HepG2 (cell line): ENCODE measurements around the gene TLR1. TPM values are rescaled to one million over a fixed set of nuclear protein-coding genes. Genes with fewer than 3 reads are reported as not detected.

Experiments
- ATAC-seq: fragments of 200-7000 bp; cut with Tn5 transposase; 3 replicates; pipeline ENCODE4 v1.9.1; 2020; ENCODE audit warnings: mild to moderate bottlenecking, moderate library complexity
- BruUV-seq: library from RNA; stranded (reverse); fragments of 400-500 nt; replicated peaks from 2 replicates; lab custom pipeline; 2021; lab: Mats Ljungman, UMichigan
- CTCF ChIA-PET: fragments of 300-600 bp; formaldehyde crosslinking; extraction: SDS; loops from one replicate; lab custom pipeline; 2021; ENCODE audit warnings: low total read pairs, inconsistent platforms, low intra/inter-chr PET ratio; lab: Yijun Ruan, JAX
- POLR2A ChIA-PET: fragments of 350-600 bp; sonication (Branson Sonifier 250); formaldehyde crosslinking; loops from one replicate; lab custom pipeline; 2020; ENCODE audit warnings: antibody characterized with exemption, inconsistent platforms; lab: Yijun Ruan, JAX
- DNase-seq: peaks from one replicate; pipeline ENCODE4 v3.0.0-alpha.2; 2015; ENCODE audit warnings: low spot score
- FAIRE-seq: peaks from 3 replicates; lab custom pipeline; 2011; peaks lifted over from hg19 to GRCh38; lab: Jason Lieb, UNC
- H2AFZ ChIP-seq: one replicate; pipeline ENCODE4 v1.6.1; 2011; ENCODE audit warnings: low read length, inconsistent platforms
- H3K27ac ChIP-seq: fragments of 300-600 bp; 3 replicates; pipeline ENCODE4 v1.8.0; 2011; ENCODE audit warnings: mixed run types, mild to moderate bottlenecking, mixed read lengths, low read length, inconsistent platforms; ENCODE audit not compliant: insufficient read depth; ENCODE audit errors: extremely low read length
- H3K27me3 ChIP-seq, 2 experiments: fragments of 200-600 bp in 1 of 2; 2 replicates in 1 of 2; 3 replicates in 1 of 2; pipeline versions ENCODE4 v1.6.0 to v1.8.0; 2011; ENCODE audit warnings: low read length in 2 of 2, mild to moderate bottlenecking in 2 of 2, moderate library complexity in 2 of 2, inconsistent platforms in 1 of 2; ENCODE audit not compliant: insufficient read depth in 2 of 2, control insufficient read depth in 1 of 2
- H3K36me3 ChIP-seq, 2 experiments: fragments of 200-600 bp in 1 of 2; replicated peaks in 1 of 2; 2 replicates in 1 of 2; 3 replicates in 1 of 2; pipeline versions ENCODE4 v1.5.1 to v1.8.0; 2011; ENCODE audit warnings: low read length in 2 of 2, inconsistent platforms in 1 of 2; ENCODE audit not compliant: insufficient read depth in 2 of 2, control insufficient read depth in 1 of 2
- H3K4me1 ChIP-seq: 2 replicates; pipeline ENCODE4 v1.5.1; 2012; ENCODE audit warnings: low read length, inconsistent platforms; ENCODE audit not compliant: insufficient read depth
- H3K4me2 ChIP-seq: 2 replicates; pipeline ENCODE4 v1.6.0; 2011; ENCODE audit warnings: low read depth, low read length, inconsistent platforms
- H3K4me3 ChIP-seq, 3 experiments: fragments of 200-600 bp in 1 of 3; sonication (generic), shearing (Covaris generic) in 1 of 3; replicated peaks in 1 of 3; 2 replicates each; pipeline ENCODE4 v1.5.1; 2011 to 2016; ENCODE audit warnings: low read length in 3 of 3, inconsistent platforms in 2 of 3, low read depth in 2 of 3, mild to moderate bottlenecking in 2 of 3, control low read depth in 1 of 3, mixed read lengths in 1 of 3; ENCODE audit not compliant: insufficient read depth in 1 of 3
- H3K79me2 ChIP-seq: one replicate; pipeline ENCODE4 v1.6.1; 2011; ENCODE audit warnings: low read length, inconsistent platforms; ENCODE audit not compliant: insufficient read depth
- H3K9ac ChIP-seq: 2 replicates; pipeline ENCODE4 v1.6.0; 2011; ENCODE audit warnings: mild to moderate bottlenecking, low read depth, low read length, inconsistent platforms; ENCODE audit not compliant: insufficient read depth
- H3K9me3 ChIP-seq: 2 replicates; pipeline ENCODE4 v1.5.1; 2012; ENCODE audit warnings: mild to moderate bottlenecking, low read length
- H4K20me1 ChIP-seq: 2 replicates; pipeline ENCODE4 v1.6.0; 2011; ENCODE audit warnings: inconsistent platforms, mild to moderate bottlenecking, low read length, moderate library complexity; ENCODE audit not compliant: insufficient read depth
- CHCHD3 ChIP-seq: sonication (generic); formaldehyde crosslinking; IDR thresholded peaks from 2 replicates; pipeline ENCODE4 v1.8.0; 2022; ENCODE audit warnings: mild to moderate bottlenecking, missing genetic modification reagents, moderate library complexity
- CTCF ChIP-seq: sonication (generic); formaldehyde crosslinking; IDR thresholded peaks from 2 replicates; pipeline ENCODE4 v1.5.0; 2020; ENCODE audit warnings: mild to moderate bottlenecking, missing genetic modification reagents, moderate library complexity
- FOXP1 ChIP-seq, 2 experiments: fragments of 450-650 bp in 1 of 2; IDR thresholded peaks; 2 replicates each; pipeline ENCODE4 v1.6.1; 2017 to 2018; ENCODE audit warnings: antibody characterized with exemption in 1 of 2
- GLMP ChIP-seq: sonication (generic); formaldehyde crosslinking; IDR thresholded peaks from 2 replicates; pipeline ENCODE4 v1.9.0; 2021; ENCODE audit warnings: missing genetic modification reagents, mild to moderate bottlenecking, borderline replicate concordance
- HNRNPH1 ChIP-seq: fragments of 200-400 bp; formaldehyde crosslinking; optimal IDR thresholded peaks from 2 replicates; pipeline ENCODE3; 2017; ENCODE audit warnings: mild to moderate bottlenecking, low read depth, low read length
- MAFF ChIP-seq: IDR thresholded peaks from 2 replicates; pipeline ENCODE4 v1.6.1; 2011; ENCODE audit warnings: low read depth, low read length, improper control_type of control experiment
- MAFK ChIP-seq, 2 experiments: IDR thresholded peaks in 1 of 2; conservative IDR thresholded peaks in 1 of 2; 2 replicates each; pipeline ENCODE4 v1.6.1; 2011; ENCODE audit warnings: improper control_type of control experiment in 2 of 2, low read length in 2 of 2
- MED13 ChIP-seq: sonication (generic); formaldehyde crosslinking; IDR thresholded peaks from 2 replicates; pipeline ENCODE4 v1.5.0; 2020; ENCODE audit warnings: missing genetic modification reagents
- RAD21 ChIP-seq: fragments of 450-650 bp; formaldehyde crosslinking; IDR thresholded peaks from 2 replicates; pipeline ENCODE4 v1.5.0; 2020; ENCODE audit warnings: mild to moderate bottlenecking
- SMC3 ChIP-seq: IDR thresholded peaks from 2 replicates; pipeline ENCODE4 v1.6.1; 2011; ENCODE audit warnings: low read length, improper control_type of control experiment
- STAG1 ChIP-seq: sonication (generic); formaldehyde crosslinking; IDR thresholded peaks from 2 replicates; pipeline ENCODE4 v1.4.0; 2020; ENCODE audit warnings: missing genetic modification reagents
- ZNF670 ChIP-seq: sonication (generic); formaldehyde crosslinking; IDR thresholded peaks from 2 replicates; pipeline ENCODE4 v1.8.0; 2022; ENCODE audit warnings: mild to moderate bottlenecking, missing genetic modification reagents, borderline replicate concordance
- WGBS: methylation state at CpG from one replicate; pipeline ENCODE4 v1.1.6; 2017; ENCODE audit warnings: low lambda C conversion rate; 5-methylcytosine and 5-hydroxymethylcytosine counted together
- in situ Hi-C: cut with HindIII; loops from 2 replicates; pipeline ENCODE4 v1.10.0; 2017; ENCODE audit warnings: low pct_unique_long_range_greater_than_20kb; ENCODE audit not compliant: extremely low pct_ligation_motif_present
- intact Hi-C: fragments of 100-400 bp; cut with micrococcal nuclease; formaldehyde crosslinking; loops from one replicate; pipeline ENCODE4 v1.10.0; 2022; ENCODE audit not compliant: unreplicated experiment
- polyA plus RNA-seq, 8 experiments: library from polyadenylated mRNA; depleted of rRNA in 3 of 8; stranded (reverse) in 7 of 8; unstranded in 1 of 8; fragments of >200 nt; fragmentation: Illumina TruSeq in 4 of 8; extraction: Trizol in 4 of 8; gene quantifications; 2 replicates each; pipeline versions ENCODE4 v1.2.1 to v1.2.3, GENCODE V29; 2011 to 2016; ENCODE audit warnings: low read depth in 4 of 8, missing spikeins in 1 of 8, mixed read lengths in 1 of 8; ENCODE audit not compliant: insufficient read depth in 1 of 8
- total RNA-seq, 5 experiments: library from RNA; depleted of rRNA; stranded (reverse); fragments of >200 nt; fragmentation: Illumina TruSeq; extraction: Trizol; gene quantifications; 2 replicates each; pipeline ENCODE4 v1.2.3, GENCODE V29; 2016; ENCODE audit warnings: low read depth in 1 of 5

The TLR1 gene
- total and polyA plus RNA-seq, 2 of the 13 experiments (the other 11 are each of a cell fraction or from before 2014, with no cell fraction given): 0.08 to 0.11 TPM

- no TSS peak for BruUV-seq
- H3K79me2 ChIP-seq: no peaks in the 10 kb centered on the region
- H3K27me3 ChIP-seq: peaks cover 0 to 9% of the 10 kb centered on the region in 2 experiments; a peak in 1 of 5 replicates
- H3K4me2 ChIP-seq: no peak overlapping the region
- in situ Hi-C loops: loop anchor here (5.0 to 25.0 kb wide), 2 partner anchors 98 to 378 kb away; partner anchors contain the start of gene TLR6
- ChIA-PET POLR2A (no interaction called here), CTCF (interaction anchor here (0.8 to 3.0 kb wide), 5 partner anchors 23 to 579 kb away, joined by 3 to 17 read pairs (median 5); partner anchors contain the start of genes TLR1, TLR10 and TLR6)
- H3K9ac ChIP-seq: no peak overlapping the region
- no peaks in the 10 kb centered on the region for H4K20me1 ChIP-seq
- H3K27ac ChIP-seq: no peak overlapping the region
- no peaks in the 10 kb centered on the region for H3K9me3 ChIP-seq
- DNase-seq: no peak
- H3K4me1 ChIP-seq: no peaks in the 10 kb centered on the region
- no peak overlapping the region for H2AFZ ChIP-seq
- intact Hi-C loops: loop anchor here (1.0 kb wide), 4 partner anchors 23 to 376 kb away; partner anchors contain the start of genes TLR1, TLR10 and TLR6
- H3K4me3 ChIP-seq: no peak overlapping the region
- no peak for ATAC-seq
- no peaks in the 10 kb centered on the region for H3K36me3 ChIP-seq
- no peak for TF ChIP-seq MED13 (CRISPR knock-in tag)
- TF ChIP-seq ZNF670: peak; percentile 17; the same call in 1 of the 2 replicates
- WGBS: 53% methylated on average over 1 of the region's 1 CpG
- FAIRE-seq: no peak
Observed at GRCh38 chr4:38759790-38760122, 44.8 kb downstream of the TLR1 start.

GRCh38 chr4:38759113-38759789 is 45.3 kb downstream of the TLR1 start:
- Histone ChIP-seq H3K4me2 (peak overlapping the region; percentile 57; the same call in 1 of the 2 replicates), H3K4me3 (no peak overlapping the region), H3K27me3 (peaks cover 0 to 9% of the 10 kb centered on the region in 2 experiments; a peak in 1 of 5 replicates)
- FAIRE-seq (peak; percentile 84), ATAC-seq (peak; percentile 94)
- POLR2A ChIA-PET: no interaction called here
- BruUV-seq: no TSS peak
- peak; percentile 30; the same call in 1 of the 2 replicates for TF ChIP-seq SMC3
- no peak for TF ChIP-seq GLMP (CRISPR knock-in tag)
- no peak for TF ChIP-seq CHCHD3 (CRISPR knock-in tag)
- TF ChIP-seq MAFF: peak; percentile 59; the same call in 1 of the 2 replicates
- peak; percentile 49 to 50 for TF ChIP-seq MAFK (conservative IDR thresholded peaks at IDR 0.05 in 1 of 2, IDR thresholded peaks at IDR 0.05 in 1 of 2; ENCODE audit: low read length in 2 of 2)
- TF ChIP-seq ZNF670: peak; percentile 48; the same call in 1 of the 2 replicates
- no peak for TF ChIP-seq FOXP1 (IDR thresholded peaks at IDR 0.05)
- 0 out of 2 replicates have a peak, but pooled peaks have one; percentile 8 for TF ChIP-seq FOXP1 (CRISPR knock-in tag; IDR thresholded peaks at IDR 0.05)
- no peak for TF ChIP-seq HNRNPH1
- TF ChIP-seq RAD21 (CRISPR knock-in tag): peak; percentile 44; the same call in 1 of the 2 replicates
- peak; percentile 77 for TF ChIP-seq CTCF (CRISPR knock-in tag)
- peak; percentile 75 for TF ChIP-seq STAG1
- TF ChIP-seq, all 625 proteins: peak for 8
- H2AFZ ChIP-seq: no peak overlapping the region
- H3K9me3 ChIP-seq: no peaks in the 10 kb centered on the region
- intact Hi-C loops: loop anchor here (1.0 kb wide), 4 partner anchors 23 to 376 kb away; partner anchors contain the start of genes TLR1, TLR10 and TLR6
- H4K20me1 ChIP-seq: no peaks in the 10 kb centered on the region
- no peaks in the 10 kb centered on the region for H3K79me2 ChIP-seq
- no peak overlapping the region for H3K9ac ChIP-seq
- in situ Hi-C loops: loop anchor here (5.0 to 25.0 kb wide), 2 partner anchors 98 to 378 kb away; partner anchors contain the start of gene TLR6
- H3K36me3 ChIP-seq: no peaks in the 10 kb centered on the region
- no peaks in the 10 kb centered on the region for H3K4me1 ChIP-seq
- WGBS: 2% methylated on average over 5 of the region's 8 CpGs
- CTCF ChIA-PET: interaction anchor here (0.8 to 3.0 kb wide), 5 partner anchors 24 to 578 kb away, joined by 3 to 17 read pairs (median 5); partner anchors contain the start of genes TLR1, TLR10 and TLR6
- no peak overlapping the region for H3K27ac ChIP-seq
- peak; percentile 39 for DNase-seq
